HL-60/S4 (cell line): ENCODE measurements around the gene CYP8B1.

Experiments
- in situ Hi-C: fragments of 300-500 bp; cut with MboI; formaldehyde crosslinking; loops from 2 replicates; pipeline ENCODE4 v1.14.3; 2022; ENCODE audit warnings: low sequenced_read_pairs

CYP8B1 gene

GRCh38 chr3:42829083-42829627 lies 46.5 kb downstream of the CYP8B1 start:
- in situ Hi-C loops: no loop called here

GRCh38 chr3:42827654-42828053 lies 48.0 kb downstream of the CYP8B1 start:
- in situ Hi-C loops: no loop called here

GRCh38 chr3:42827023-42827422 lies 48.7 kb downstream of the CYP8B1 start:
- in situ Hi-C loops: no loop called here

- in situ Hi-C loops: no loop called here
Measured at GRCh38 chr3:42826141-42826540, 49.5 kb downstream of the CYP8B1 start.

- in situ Hi-C loops: no loop called here
Measured at GRCh38 chr3:42823351-42823750, 52.3 kb downstream of the CYP8B1 start.

GRCh38 chr3:42822828-42823227 lies 52.9 kb downstream of the CYP8B1 start:
- in situ Hi-C loops: no loop called here
